Measurements from ENCODE around the gene UMAD1.

DNA sequence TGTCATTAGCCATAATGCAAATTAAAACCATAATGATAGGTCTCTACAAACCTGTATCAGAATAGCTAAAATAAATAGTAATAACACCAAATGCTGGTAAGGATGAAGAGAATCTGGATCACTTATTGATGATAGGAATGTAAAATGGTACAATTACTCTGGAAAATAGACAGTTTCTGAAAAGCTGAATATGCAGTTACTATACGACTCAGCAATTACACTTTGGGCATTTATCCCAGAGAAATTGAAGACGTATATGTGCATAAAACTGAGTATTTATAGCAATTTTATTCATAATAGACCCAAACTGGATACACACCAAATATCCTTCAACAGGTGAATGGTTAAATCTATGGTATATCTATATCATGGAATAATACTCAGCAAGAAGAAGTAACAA lies 69.9 kb downstream of the UMAD1 start:
- TF ChIP-seq, protein P1, sequence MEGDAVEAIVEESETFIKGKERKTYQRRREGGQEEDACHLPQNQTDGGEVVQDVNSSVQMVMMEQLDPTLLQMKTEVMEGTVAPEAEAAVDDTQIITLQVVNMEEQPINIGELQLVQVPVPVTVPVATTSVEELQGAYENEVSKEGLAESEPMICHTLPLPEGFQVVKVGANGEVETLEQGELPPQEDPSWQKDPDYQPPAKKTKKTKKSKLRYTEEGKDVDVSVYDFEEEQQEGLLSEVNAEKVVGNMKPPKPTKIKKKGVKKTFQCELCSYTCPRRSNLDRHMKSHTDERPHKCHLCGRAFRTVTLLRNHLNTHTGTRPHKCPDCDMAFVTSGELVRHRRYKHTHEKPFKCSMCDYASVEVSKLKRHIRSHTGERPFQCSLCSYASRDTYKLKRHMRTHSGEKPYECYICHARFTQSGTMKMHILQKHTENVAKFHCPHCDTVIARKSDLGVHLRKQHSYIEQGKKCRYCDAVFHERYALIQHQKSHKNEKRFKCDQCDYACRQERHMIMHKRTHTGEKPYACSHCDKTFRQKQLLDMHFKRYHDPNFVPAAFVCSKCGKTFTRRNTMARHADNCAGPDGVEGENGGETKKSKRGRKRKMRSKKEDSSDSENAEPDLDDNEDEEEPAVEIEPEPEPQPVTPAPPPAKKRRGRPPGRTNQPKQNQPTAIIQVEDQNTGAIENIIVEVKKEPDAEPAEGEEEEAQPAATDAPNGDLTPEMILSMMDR (IDR thresholded peaks at IDR 0.05), result no peak
- TF ChIP-seq JUND (IDR thresholded peaks at IDR 0.05) (no peak), RXRA (IDR thresholded peaks at IDR 0.05; ENCODE audit: borderline replicate concordance, low read depth) (no peak), EZH2phosphoT487 (IDR thresholded peaks at IDR 0.05; ENCODE audit: borderline replicate concordance, low read depth) (no peak), FOXJ3 (CRISPR knock-in tag; IDR thresholded peaks at IDR 0.05) (no peak)
- TF ChIP-seq, protein P2, sequence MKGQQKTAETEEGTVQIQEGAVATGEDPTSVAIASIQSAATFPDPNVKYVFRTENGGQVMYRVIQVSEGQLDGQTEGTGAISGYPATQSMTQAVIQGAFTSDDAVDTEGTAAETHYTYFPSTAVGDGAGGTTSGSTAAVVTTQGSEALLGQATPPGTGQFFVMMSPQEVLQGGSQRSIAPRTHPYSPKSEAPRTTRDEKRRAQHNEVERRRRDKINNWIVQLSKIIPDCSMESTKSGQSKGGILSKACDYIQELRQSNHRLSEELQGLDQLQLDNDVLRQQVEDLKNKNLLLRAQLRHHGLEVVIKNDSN (IDR thresholded peaks at IDR 0.05; ENCODE audit: borderline replicate concordance, low read depth), result no peak
